ENCODE results near the gene HSD17B1. TPM values are rescaled to one million over a fixed set of nuclear protein-coding genes. Genes with fewer than 3 reads are reported as not detected.

HSD17B1 gene
- total RNA-seq, 1 experiment from 2014 or later = 1.5 TPM

- Histone ChIP-seq H3K9me3 (ENCODE audit: low read length) (no peaks in the 10 kb centered on the region), H3K36me3 (ENCODE audit: low read depth, low read length) (no peaks in the 10 kb centered on the region), H3K27ac (ENCODE audit: low read length) (no peak overlapping the region), H3K4me3 (ENCODE audit: low read length) (no peak overlapping the region), H3F3A (ENCODE audit: low read length, unreplicated experiment) (no peaks in the 10 kb centered on the region), H4K20me1 (ENCODE audit: low read length) (no peaks in the 10 kb centered on the region), H3K9ac (ENCODE audit: low read length) (no peak overlapping the region), H3K4me2 (ENCODE audit: low read length) (no peak overlapping the region), H3K4me1 (ENCODE audit: insufficient read depth, low read length) (peaks cover 30% of the 10 kb centered on the region), H3K9me2 (replicated peaks; ENCODE audit: low read length) (no peaks in the 10 kb centered on the region), H3K27me3 (ENCODE audit: low read length) (no peaks in the 10 kb centered on the region), H2AFZ (ENCODE audit: low read length) (no peak overlapping the region), H3K79me2 (ENCODE audit: low read length) (no peaks in the 10 kb centered on the region)
- ATAC-seq = no peak
- no TSS peak for BruUV-seq (replicated peaks)
- DNase-seq = no peak
- TF ChIP-seq EZH2phosphoT487 (IDR thresholded peaks at IDR 0.05; ENCODE audit: borderline replicate concordance, low read length) (no peak), CTCF (conservative IDR thresholded peaks at IDR 0.05; ENCODE audit: low read depth, low read length) (no peak), EZH2 (IDR thresholded peaks at IDR 0.05; ENCODE audit: low read length, unreplicated experiment) (no peak)
- ChIA-PET CTCF (no interaction called here), POLR2A (ENCODE audit: unreplicated experiment) (interaction anchor here (0.6 kb wide), 1 partner anchor 113 kb away, joined by 3 read pairs; no protein-coding TSS in a partner anchor)
- intact Hi-C loops (cut with micrococcal nuclease) = no loop called here
Observed at GRCh38 chr17:42522798-42523278, 29.9 kb upstream of the HSD17B1 start.

- CTCF ChIA-PET = interaction anchor here (0.5 kb wide), 1 partner anchor 562 kb away, joined by 3 read pairs; no protein-coding TSS in a partner anchor
- no peak overlapping the region for H3K4me2 ChIP-seq (ENCODE audit: low read length)
- intact Hi-C loops (cut with micrococcal nuclease) = no loop called here
- BruUV-seq (replicated peaks) = no TSS peak
- H3K36me3 ChIP-seq (ENCODE audit: low read depth, low read length) = no peaks in the 10 kb centered on the region
- no peak overlapping the region for H2AFZ ChIP-seq (ENCODE audit: low read length)
- no peak for TF ChIP-seq EZH2phosphoT487 (IDR thresholded peaks at IDR 0.05; ENCODE audit: borderline replicate concordance, low read length)
- TF ChIP-seq CTCF (conservative IDR thresholded peaks at IDR 0.05; ENCODE audit: low read depth, low read length) = no peak
- TF ChIP-seq EZH2 (IDR thresholded peaks at IDR 0.05; ENCODE audit: low read length, unreplicated experiment) = no peak
- no peak overlapping the region for H3K9ac ChIP-seq (ENCODE audit: low read length)
- no peaks in the 10 kb centered on the region for H3K9me2 ChIP-seq (replicated peaks; ENCODE audit: low read length)
- no peaks in the 10 kb centered on the region for H4K20me1 ChIP-seq (ENCODE audit: low read length)
- no peaks in the 10 kb centered on the region for H3F3A ChIP-seq (ENCODE audit: low read length, unreplicated experiment)
- POLR2A ChIA-PET (ENCODE audit: unreplicated experiment) = no interaction called here
- peaks cover 12% of the 10 kb centered on the region for H3K4me1 ChIP-seq (ENCODE audit: insufficient read depth, low read length)
- no peak overlapping the region for H3K27ac ChIP-seq (ENCODE audit: low read length)
- no peaks in the 10 kb centered on the region for H3K79me2 ChIP-seq (ENCODE audit: low read length)
- H3K4me3 ChIP-seq (ENCODE audit: low read length) = no peak overlapping the region
- H3K27me3 ChIP-seq (ENCODE audit: low read length) = no peaks in the 10 kb centered on the region
- ATAC-seq (no peak), DNase-seq (no peak)
- H3K9me3 ChIP-seq (ENCODE audit: low read length) = no peaks in the 10 kb centered on the region
Observed at GRCh38 chr17:42525221-42525620, 27.5 kb upstream of the HSD17B1 start.

GRCh38 chr17:42526031-42526444 lies 26.7 kb upstream of the HSD17B1 start:
- H3K4me2 ChIP-seq (ENCODE audit: low read length) = no peak overlapping the region
- H3K4me3 ChIP-seq (ENCODE audit: low read length) = no peak overlapping the region
- no peaks in the 10 kb centered on the region for H3K27me3 ChIP-seq (ENCODE audit: low read length)
- no peaks in the 10 kb centered on the region for H3K9me2 ChIP-seq (replicated peaks; ENCODE audit: low read length)
- H3K27ac ChIP-seq (ENCODE audit: low read length) = no peak overlapping the region
- no peaks in the 10 kb centered on the region for H3F3A ChIP-seq (ENCODE audit: low read length, unreplicated experiment)
- no peaks in the 10 kb centered on the region for H3K79me2 ChIP-seq (ENCODE audit: low read length)
- peaks cover 7% of the 10 kb centered on the region for H3K4me1 ChIP-seq (ENCODE audit: insufficient read depth, low read length)
- no TSS peak for BruUV-seq (replicated peaks)
- H3K9ac ChIP-seq (ENCODE audit: low read length) = no peak overlapping the region
- H2AFZ ChIP-seq (ENCODE audit: low read length) = no peak overlapping the region
- H4K20me1 ChIP-seq (ENCODE audit: low read length) = no peaks in the 10 kb centered on the region
- ChIA-PET CTCF (no interaction called here), POLR2A (ENCODE audit: unreplicated experiment) (no interaction called here)
- no peak for DNase-seq
- intact Hi-C loops (cut with micrococcal nuclease) = no loop called here
- H3K9me3 ChIP-seq (ENCODE audit: low read length) = no peaks in the 10 kb centered on the region
- ATAC-seq = no peak
- TF ChIP-seq CTCF (conservative IDR thresholded peaks at IDR 0.05; ENCODE audit: low read depth, low read length) (no peak), EZH2 (IDR thresholded peaks at IDR 0.05; ENCODE audit: low read length, unreplicated experiment) (no peak), EZH2phosphoT487 (IDR thresholded peaks at IDR 0.05; ENCODE audit: borderline replicate concordance, low read length) (no peak)
- H3K36me3 ChIP-seq (ENCODE audit: low read depth, low read length) = no peaks in the 10 kb centered on the region

All from PC-3 (cell line).